A549 (cell line): ENCODE results near the gene TOGARAM1.

Source experiments
- CTCF ChIP-seq: fragments of >200 bp; sonication (Bioruptor Twin); formaldehyde crosslinking; IDR thresholded peaks from 3 replicates; pipeline ENCODE4 v1.5.1; 2016
- EP300 ChIP-seq, 2 experiments: fragments of >200 bp; sonication (Bioruptor Twin); formaldehyde crosslinking; IDR thresholded peaks; 2 replicates in 1 of 2; 3 replicates in 1 of 2; pipeline ENCODE4 v1.6.1; 2016 to 2017
- JUNB ChIP-seq: fragments of >200 bp; sonication (Bioruptor Twin); formaldehyde crosslinking; IDR thresholded peaks from 2 replicates; pipeline ENCODE4 v1.6.1; 2016
- POLR2A ChIP-seq: IDR thresholded peaks from 2 replicates; pipeline ENCODE4 v1.6.1; 2012; ENCODE audit warnings: mild to moderate bottlenecking, low read length

- TF ChIP-seq CTCF (no peak), JUNB (no peak), POLR2A (no peak), EP300 (IDR thresholded peaks at IDR 0.05) (no peak)
These were observed 1.3 kb upstream of the TOGARAM1 start for GRCh38 chr14:44960646-44961045.
